Hepatocyte (in vitro differentiated cells): ENCODE results near the gene NUDT14.

Experiments
- CTCF ChIP-seq: fragments of 200-600 bp; sonication (generic); IDR thresholded peaks from 2 replicates; pipeline ENCODE4 v1.5.1; 2016; ENCODE audit warnings: antibody characterized with exemption, mild to moderate bottlenecking; ENCODE audit not compliant: poor library complexity
- EZH2 ChIP-seq: fragments of 200-600 bp; sonication (generic); IDR thresholded peaks from 2 replicates; pipeline ENCODE4 v1.6.1; 2016; ENCODE audit warnings: antibody characterized with exemption, mild to moderate bottlenecking, borderline replicate concordance
- EZH2phosphoT487 ChIP-seq: fragments of 200-600 bp; sonication (generic); IDR thresholded peaks from one replicate; pipeline ENCODE4 v1.6.1; 2018; ENCODE audit warnings: antibody characterized with exemption, mild to moderate bottlenecking, low read depth, moderate library complexity; ENCODE audit not compliant: unreplicated experiment, severe bottlenecking

GRCh38 chr14:105173901-105174894, 6.9 kb downstream of the NUDT14 start:
- TF ChIP-seq EZH2 (no peak), CTCF (no peak), EZH2phosphoT487 (no peak)
